T-cell (primary cell): Measurements from ENCODE around the gene ARHGAP10. TPM values are rescaled to one million over a fixed set of nuclear protein-coding genes. Genes with fewer than 3 reads are reported as not detected.

Experiments
- ATAC-seq, 4 experiments: fragments of 200-7000 bp in 3 of 4; fragments of 150-1000 bp in 1 of 4; cut with Tn5 transposase; replicated peaks in 1 of 4; 1 replicate in 3 of 4; 2 replicates in 1 of 4; pipeline ENCODE4 v1.10.0; 2021; ENCODE audit warnings: moderate library complexity in 3 of 4, mild to moderate bottlenecking in 2 of 4, moderate number of reproducible peaks in 1 of 4
- CTCF ChIA-PET, 2 donors: fragments of 300-600 bp; sonication (Branson Sonifier 250); formaldehyde crosslinking; loops; one replicate each; lab custom pipeline; 2022; ENCODE audit warnings: antibody characterized with exemption in 2 of 2; lab: Charles Lee
- POLR2A ChIA-PET, 2 donors: fragments of 300-600 bp; sonication (Branson Sonifier 250); formaldehyde crosslinking; loops; one replicate each; lab custom pipeline; 2022; ENCODE audit warnings: antibody characterized with exemption in 2 of 2; lab: Charles Lee
- DNase-seq, 35 experiments: peaks; one replicate each; pipeline versions ENCODE4 v3.0.0 to v3.0.0-alpha.2; 2013 to 2023
- H3K27ac ChIP-seq: one replicate; pipeline ENCODE4 v1.5.1; 2013; ENCODE audit warnings: low read length
- H3K27me3 ChIP-seq, 2 experiments: replicated peaks in 1 of 2; 1 replicate in 1 of 2; 2 replicates in 1 of 2; pipeline versions ENCODE4 v1.6.1 to v1.7.0; 2013; ENCODE audit warnings: low read length in 1 of 2, mixed read lengths in 1 of 2; ENCODE audit not compliant: control insufficient read depth in 2 of 2, insufficient read depth in 2 of 2; ENCODE audit errors: extremely low read depth in 1 of 2
- H3K36me3 ChIP-seq, 2 donors: 1 replicate in 1 of 2; 2 replicates in 1 of 2; pipeline versions ENCODE4 v1.6.1 to v1.7.0; 2013; ENCODE audit warnings: low read length in 1 of 2; ENCODE audit not compliant: control insufficient read depth in 2 of 2, insufficient read depth in 1 of 2; ENCODE audit errors: extremely low read depth in 1 of 2
- H3K4me1 ChIP-seq, 2 experiments: 1 replicate in 1 of 2; 2 replicates in 1 of 2; pipeline versions ENCODE4 v1.6.1 to v1.7.0; 2013; ENCODE audit warnings: low read length in 2 of 2, mixed read lengths in 1 of 2; ENCODE audit not compliant: insufficient read depth in 2 of 2, control insufficient read depth in 1 of 2; ENCODE audit errors: extremely low read depth in 1 of 2
- H3K4me3 ChIP-seq, 2 donors: 1 replicate in 1 of 2; 2 replicates in 1 of 2; pipeline versions ENCODE4 v1.5.1 to v1.7.0; 2013; ENCODE audit warnings: mild to moderate bottlenecking in 2 of 2, low read length in 1 of 2, moderate library complexity in 1 of 2; ENCODE audit not compliant: control insufficient read depth in 1 of 2; ENCODE audit errors: extremely low read depth in 1 of 2
- H3K9me3 ChIP-seq: 2 replicates; pipeline ENCODE4 v1.7.0; 2013
- H3K27ac Mint-ChIP-seq, 2 donors: one replicate each; pipeline ENCODE4 v1.8.0; 2020 to 2021; ENCODE audit warnings: mild to moderate bottlenecking in 2 of 2, mixed read lengths in 2 of 2
- H3K27me3 Mint-ChIP-seq, 2 donors: one replicate each; pipeline ENCODE4 v1.8.0; 2021 to 2022; ENCODE audit warnings: mixed read lengths in 2 of 2
- H3K36me3 Mint-ChIP-seq: one replicate; pipeline ENCODE4 v1.8.0; 2021; ENCODE audit warnings: mixed read lengths
- H3K4me1 Mint-ChIP-seq, 3 donors: one replicate each; pipeline ENCODE4 v1.8.0; 2020 to 2022; ENCODE audit warnings: mixed read lengths in 3 of 3, mild to moderate bottlenecking in 1 of 3
- H3K4me3 Mint-ChIP-seq, 3 donors: one replicate each; pipeline ENCODE4 v1.8.0; 2020 to 2022; ENCODE audit warnings: mild to moderate bottlenecking in 3 of 3, mixed read lengths in 3 of 3, moderate library complexity in 3 of 3
- H3K9me3 Mint-ChIP-seq, 3 donors: one replicate each; pipeline ENCODE4 v1.8.0; 2020 to 2022; ENCODE audit warnings: mixed read lengths in 3 of 3
- WGBS: methylation state at CpG from one replicate; pipeline ENCODE4 v1.1.5; 2013; ENCODE audit warnings: missing lambda C conversion rate; ENCODE audit not compliant: insufficient coverage; 5-methylcytosine and 5-hydroxymethylcytosine counted together
- total RNA-seq, 35 experiments: library from RNA in 6 of 35; stranded (reverse) in 6 of 35; fragments of 120-200 nt in 1 of 35; gene quantifications; one replicate each; pipeline versions ENCODE4 v1.2.1 to v1.2.4 and lab custom pipeline; 2013 to 2026

The ARHGAP10 gene
- total RNA-seq, 5 donors from 2014 or later (not counting 1 experiment from before 2014, with no cell fraction given) = 6.2 to 7.7 (median 6.8) TPM

DNA sequence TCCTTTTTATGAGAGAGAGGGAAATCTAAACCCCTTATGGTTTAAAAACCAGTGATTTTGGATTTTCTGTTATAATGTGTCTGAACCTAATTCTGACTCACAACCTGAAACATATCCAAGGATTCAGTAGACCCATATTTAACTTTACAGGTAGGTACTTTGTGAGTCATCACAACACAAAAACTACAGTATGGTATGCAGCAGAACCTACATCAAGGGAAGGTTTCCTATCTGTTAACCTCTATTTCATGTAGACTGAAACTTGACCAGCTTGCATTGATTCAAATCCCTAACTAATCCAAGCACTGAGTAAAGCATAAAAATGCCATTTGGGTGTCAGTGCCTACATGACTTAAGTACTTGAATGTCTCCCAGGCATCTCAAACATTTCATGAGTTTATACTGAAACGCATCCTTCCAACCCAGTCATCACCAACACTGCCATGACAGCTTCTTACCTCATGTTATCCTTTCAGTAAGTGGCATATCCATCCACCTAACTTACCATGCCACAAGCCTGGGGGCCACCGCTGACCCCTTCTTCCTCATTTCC is 4.3 kb upstream of the ARHGAP10 start:
- H3K4me1 Mint-ChIP-seq = peaks cover 7 to 10% (median 9%) of the 10 kb centered on the region in 3 donors
- Histone ChIP-seq H3K9me3 (no peaks in the 10 kb centered on the region), H3K4me1 (peaks cover 2 to 11% of the 10 kb centered on the region in 2 experiments), H3K27ac (no peak overlapping the region), H3K27me3 (no peaks in the 10 kb centered on the region), H3K36me3 (no peaks in the 10 kb centered on the region), H3K4me3 (no peak overlapping the region)
- H3K9me3 Mint-ChIP-seq = no peaks in the 10 kb centered on the region
- ATAC-seq = no peak
- ChIA-PET POLR2A (interaction anchor here in 1 of 2 donors (1.2 kb wide), 1 partner anchor 14 kb away, joined by 3 read pairs; no protein-coding TSS in a partner anchor), CTCF (interaction anchor here (0.9 to 1.7 kb wide), 5 partner anchors 10 to 140 kb away, joined by 3 to 5 read pairs (median 4); no protein-coding TSS in a partner anchor)
- H3K36me3 Mint-ChIP-seq = no peaks in the 10 kb centered on the region
- H3K27me3 Mint-ChIP-seq = peaks cover 0 to 1% of the 10 kb centered on the region in 2 donors
- 100% methylated on average over 2 of the region's 2 CpGs for WGBS
- no peak for DNase-seq
- no peak overlapping the region for H3K27ac Mint-ChIP-seq
- H3K4me3 Mint-ChIP-seq = no peak overlapping the region

DNA sequence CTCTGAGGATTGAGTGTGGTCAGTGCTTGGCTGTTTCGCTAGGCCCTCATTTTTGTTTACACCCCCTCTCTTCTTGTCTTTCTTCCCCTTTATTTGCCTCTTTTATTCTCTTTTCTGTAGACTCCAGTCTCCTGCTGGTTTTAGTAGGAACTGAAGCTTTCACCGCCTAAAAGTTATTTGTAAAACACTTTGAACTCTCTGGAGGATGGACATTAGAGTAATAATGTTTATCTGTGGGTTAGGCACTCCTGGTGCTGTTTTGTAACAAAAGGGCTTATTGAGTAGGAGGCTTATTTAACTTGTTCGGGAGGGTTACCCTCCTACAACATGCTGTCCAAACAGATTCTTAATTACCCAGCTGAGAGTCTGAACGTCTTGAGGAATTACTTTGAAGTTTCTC is 1.6 kb upstream of the ARHGAP10 start:
- H3K4me1 ChIP-seq = peaks cover 6 to 27% of the 10 kb centered on the region in 2 experiments
- H3K27me3 ChIP-seq = peaks cover 0 to 3% of the 10 kb centered on the region in 2 experiments
- H3K36me3 ChIP-seq = no peaks in the 10 kb centered on the region
- ChIA-PET POLR2A (no interaction called here), CTCF (interaction anchor here in 1 of 2 donors (0.5 to 4.5 kb wide), 2 partner anchors 9 to 136 kb away, joined by 4 to 43 read pairs; no protein-coding TSS in a partner anchor)
- no CpG with 5 or more reads among the region's 4 CpGs for WGBS
- H3K27ac ChIP-seq = no peak overlapping the region
- H3K4me1 Mint-ChIP-seq = peaks cover 29 to 35% (median 32%) of the 10 kb centered on the region in 3 donors
- no peak for DNase-seq
- no peak overlapping the region for H3K4me3 ChIP-seq
- ATAC-seq = no peak
- no peak overlapping the region for H3K4me3 Mint-ChIP-seq
- H3K9me3 ChIP-seq = no peaks in the 10 kb centered on the region
- no peaks in the 10 kb centered on the region for H3K9me3 Mint-ChIP-seq
- H3K27ac Mint-ChIP-seq = peak overlapping the region in 1 of 2 donors; percentile 43
- H3K36me3 Mint-ChIP-seq = no peaks in the 10 kb centered on the region
- H3K27me3 Mint-ChIP-seq = peaks cover 0 to 2% of the 10 kb centered on the region in 2 donors

DNA sequence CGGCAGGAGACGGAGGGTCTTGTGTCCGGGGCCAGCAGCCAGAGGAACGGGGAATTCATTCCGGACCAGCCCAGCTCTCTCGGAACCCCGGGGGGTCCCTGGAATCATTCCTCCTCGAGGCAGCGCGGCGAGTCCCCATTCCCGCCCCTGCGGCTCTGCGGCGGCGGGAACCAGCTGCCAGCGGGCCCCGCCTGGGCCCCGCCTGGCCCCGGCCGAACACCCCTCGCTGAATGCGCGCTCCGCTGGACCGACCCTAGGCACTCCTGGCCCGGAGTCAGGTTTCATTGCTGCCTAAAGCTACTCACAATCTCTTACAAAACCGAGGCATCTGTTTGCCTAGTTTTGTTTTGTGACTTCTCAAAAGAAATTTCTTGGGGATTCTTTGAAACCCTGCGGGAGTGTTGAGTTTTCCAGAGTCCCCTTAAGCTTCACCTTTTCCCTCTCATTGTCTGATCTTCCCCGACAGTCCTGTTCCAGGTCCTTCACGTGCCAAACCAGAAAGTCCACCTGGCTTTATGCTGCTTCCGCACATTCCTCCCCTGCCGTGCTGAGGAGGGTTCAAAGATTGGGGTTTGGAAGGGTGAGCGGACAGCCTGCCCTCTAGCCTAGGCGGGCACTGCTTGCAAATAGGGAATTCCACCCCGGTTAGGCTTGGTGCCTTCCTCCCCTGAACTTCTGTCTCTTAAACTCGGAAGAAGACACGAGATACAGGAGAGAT is 789 bp downstream of the ARHGAP10 start:
- H3K4me3 Mint-ChIP-seq = peak overlapping the region; percentile 85 to 94 (median 91)
- peaks cover 0 to 4% of the 10 kb centered on the region in 2 donors for H3K27me3 Mint-ChIP-seq
- H3K36me3 Mint-ChIP-seq = no peaks in the 10 kb centered on the region
- Histone ChIP-seq H3K9me3 (no peaks in the 10 kb centered on the region), H3K4me1 (peaks cover 6 to 27% of the 10 kb centered on the region in 2 experiments), H3K36me3 (no peaks in the 10 kb centered on the region), H3K27me3 (peaks cover 0 to 3% of the 10 kb centered on the region in 2 experiments), H3K4me3 (peak overlapping the region; percentile 83 to 88), H3K27ac (peak overlapping the region; percentile 69)
- ATAC-seq (peak in 3 of 4 experiments; percentile 3 to 17 (median 14)), DNase-seq (peak in 5 of 35 experiments; percentile 2 to 28 (median 3))
- no peaks in the 10 kb centered on the region for H3K9me3 Mint-ChIP-seq
- CTCF ChIA-PET = interaction anchor here (0.7 to 4.5 kb wide), 8 partner anchors 8 to 134 kb away, joined by 3 to 43 read pairs (median 4); partner anchors contain the start of genes PRMT9 (in 1 of the 2) and TMEM184C (in 1 of the 2)
- H3K4me1 Mint-ChIP-seq = peaks cover 30 to 40% (median 37%) of the 10 kb centered on the region in 3 donors
- POLR2A ChIA-PET = interaction anchor here (0.6 to 1.3 kb wide), 5 partner anchors 48 to 116 kb away, joined by 3 to 5 read pairs (median 4); partner anchors contain the start of genes TMEM184C (in 2 of the 2) and PRMT9 (in 1 of the 2)
- peak overlapping the region; percentile 10 to 81 for H3K27ac Mint-ChIP-seq
- 3% methylated on average over 30 of the region's 38 CpGs for WGBS

DNA sequence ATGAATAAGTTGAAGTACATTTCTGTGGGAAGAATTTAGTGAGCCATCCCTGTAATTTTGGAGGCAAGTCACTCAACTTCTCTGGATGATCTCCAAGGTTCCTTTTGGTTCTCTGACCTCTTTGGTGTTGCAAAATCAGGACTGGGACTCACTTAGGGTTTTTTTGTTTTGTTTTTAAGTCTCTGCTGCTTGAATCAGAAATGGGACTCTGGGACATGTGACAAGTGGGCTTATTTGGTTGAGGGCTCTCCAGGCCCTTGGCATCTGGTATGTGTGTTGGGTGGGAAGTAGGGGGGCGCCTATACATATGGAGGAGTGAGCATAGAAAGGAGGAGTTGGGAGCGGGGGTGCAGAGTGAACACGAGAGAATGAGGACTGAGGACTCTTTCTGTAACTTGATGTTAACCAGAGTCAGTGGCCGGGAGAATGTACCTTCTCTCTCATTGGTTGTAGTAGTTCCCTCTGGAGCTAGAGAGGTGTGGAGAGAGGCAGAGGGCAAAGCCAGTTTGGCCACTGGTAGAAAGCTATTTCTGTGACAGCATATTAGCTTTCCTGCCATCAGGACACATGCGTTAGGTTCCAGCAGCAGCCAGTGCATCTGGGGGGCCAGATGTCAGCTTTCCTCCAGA is 1.9 kb downstream of the ARHGAP10 start:
- POLR2A ChIA-PET = interaction anchor here in 1 of 2 donors (1.0 kb wide), 1 partner anchor 117 kb away, joined by 3 read pairs; the partner anchor contains the start of gene TMEM184C
- no peak overlapping the region for H3K4me3 ChIP-seq
- Mint-ChIP-seq H3K27me3 (peaks cover 0 to 4% of the 10 kb centered on the region in 2 donors), H3K36me3 (no peaks in the 10 kb centered on the region), H3K4me1 (peaks cover 32 to 40% (median 37%) of the 10 kb centered on the region in 3 donors), H3K4me3 (peak overlapping the region; percentile 85 to 94 (median 91)), H3K27ac (no peak overlapping the region), H3K9me3 (no peaks in the 10 kb centered on the region)
- H3K4me1 ChIP-seq = peaks cover 6 to 27% of the 10 kb centered on the region in 2 experiments
- no peaks in the 10 kb centered on the region for H3K36me3 ChIP-seq
- 67% methylated on average over 1 of the region's 5 CpGs for WGBS
- no peaks in the 10 kb centered on the region for H3K9me3 ChIP-seq
- H3K27me3 ChIP-seq = peaks cover 0 to 3% of the 10 kb centered on the region in 2 experiments
- DNase-seq (no peak), ATAC-seq (no peak)
- CTCF ChIA-PET = interaction anchor here (0.6 to 4.5 kb wide), 4 partner anchors 12 to 133 kb away, joined by 3 to 43 read pairs (median 4); no protein-coding TSS in a partner anchor
- no peak overlapping the region for H3K27ac ChIP-seq

DNA sequence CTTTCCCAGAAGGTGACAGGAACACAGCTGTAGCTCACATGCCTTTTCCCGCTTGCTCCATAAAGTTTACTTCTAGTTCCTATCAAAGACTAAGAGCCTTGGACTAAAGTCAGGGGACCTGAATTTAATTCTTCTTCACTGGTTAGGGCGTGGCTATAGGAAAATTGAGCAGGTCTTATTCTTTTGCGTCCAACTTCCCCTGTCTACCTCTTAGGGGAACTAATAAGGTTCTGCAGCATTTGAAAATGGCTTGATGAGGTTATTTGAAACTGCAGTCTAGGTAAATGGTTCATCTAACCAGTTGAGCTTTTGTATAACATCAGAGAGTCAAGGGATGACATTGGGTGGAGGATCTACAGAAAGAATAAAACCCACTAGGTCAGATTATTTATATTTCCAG is 2.6 kb downstream of the ARHGAP10 start:
- Histone ChIP-seq H3K4me3 (no peak overlapping the region), H3K36me3 (no peaks in the 10 kb centered on the region), H3K9me3 (no peaks in the 10 kb centered on the region), H3K4me1 (peaks cover 6 to 27% of the 10 kb centered on the region in 2 experiments), H3K27ac (no peak overlapping the region), H3K27me3 (peaks cover 0 to 3% of the 10 kb centered on the region in 2 experiments)
- no peaks in the 10 kb centered on the region for H3K9me3 Mint-ChIP-seq
- no CpG with 5 or more reads among the region's 3 CpGs for WGBS
- peak overlapping the region in 2 of 3 donors; percentile 9 to 94 for H3K4me3 Mint-ChIP-seq
- H3K27ac Mint-ChIP-seq = no peak overlapping the region
- H3K36me3 Mint-ChIP-seq = no peaks in the 10 kb centered on the region
- DNase-seq (no peak), ATAC-seq (no peak)
- peaks cover 0 to 4% of the 10 kb centered on the region in 2 donors for H3K27me3 Mint-ChIP-seq
- POLR2A ChIA-PET = no interaction called here
- CTCF ChIA-PET = interaction anchor here in 1 of 2 donors (0.6 to 4.5 kb wide), 2 partner anchors 13 to 132 kb away, joined by 3 to 43 read pairs; no protein-coding TSS in a partner anchor
- peaks cover 32 to 40% (median 37%) of the 10 kb centered on the region in 3 donors for H3K4me1 Mint-ChIP-seq
